ENCODE measurements around the gene C22orf39. TPM values are rescaled to one million over a fixed set of nuclear protein-coding genes. Genes with fewer than 3 reads are reported as not detected.

Gene C22orf39
- total RNA-seq, 2 experiments from 2014 or later = 52.1 to 64.8 TPM

DNA sequence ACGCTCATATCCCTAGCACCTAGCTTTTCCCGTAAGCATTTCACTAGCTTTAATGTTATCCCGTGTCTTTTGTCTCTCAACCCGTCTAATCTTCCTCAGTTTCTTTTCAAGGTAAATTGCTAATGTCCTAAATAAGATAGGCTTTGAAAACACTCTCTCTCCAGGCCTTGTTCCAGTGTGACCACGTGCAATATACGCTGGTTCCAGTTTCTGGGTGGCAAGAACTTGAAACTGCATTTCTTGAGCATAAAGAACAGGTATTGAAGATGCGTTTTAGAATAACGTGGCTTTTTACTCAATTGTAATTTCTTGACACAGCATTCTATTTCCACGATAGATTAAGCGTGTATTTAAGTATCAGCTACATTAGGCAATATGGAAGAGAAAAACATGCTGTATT is 33.3 kb upstream of the C22orf39 start:
- H3K27ac ChIP-seq (ENCODE audit: low read depth, low read length, poor library complexity, severe bottlenecking) = no peak overlapping the region
- H3K9me2 ChIP-seq (ENCODE audit: insufficient read depth, low read length) = no peaks in the 10 kb centered on the region
- peak overlapping the region; percentile 98 for H3K4me2 ChIP-seq (ENCODE audit: low read length)
- H4K20me1 ChIP-seq (ENCODE audit: insufficient read depth, low read length) = peaks cover 19% of the 10 kb centered on the region
- H2AFZ ChIP-seq (ENCODE audit: low read length) = no peak overlapping the region
- H3K79me2 ChIP-seq (ENCODE audit: insufficient read depth, low read depth, low read length) = peaks cover 54% of the 10 kb centered on the region
- POLR2A ChIA-PET = interaction anchor here (1.5 to 1.6 kb wide), 2 partner anchors 53 to 307 kb away, joined by 3 to 5 read pairs; no protein-coding TSS in a partner anchor
- peaks cover 55% of the 10 kb centered on the region for H3K36me3 ChIP-seq (ENCODE audit: insufficient read depth, low read length)
- peak overlapping the region; percentile 94 for H3K4me3 ChIP-seq (ENCODE audit: low read depth, low read length, poor library complexity, severe bottlenecking)
- no TSS peak for BruUV-seq (replicated peaks)
- H3K4me1 ChIP-seq (ENCODE audit: insufficient read depth, low read length, poor library complexity, severe bottlenecking) = peaks cover 14% of the 10 kb centered on the region
- no peaks in the 10 kb centered on the region for H3K9me3 ChIP-seq (ENCODE audit: low read length)
- DNase-seq (ENCODE audit: low spot score) = peak; percentile 12
- intact Hi-C loops (cut with micrococcal nuclease; ENCODE audit: unreplicated experiment) = loop anchor here (5.0 kb wide), 1 partner anchor 33 kb away; the partner anchor contains the start of gene C22orf39
- CTCF ChIA-PET (ENCODE audit: unreplicated experiment) = interaction anchor here (0.5 kb wide), 1 partner anchor 30 kb away, joined by 3 read pairs; no protein-coding TSS in a partner anchor
- TF ChIP-seq EZH2phosphoT487 (IDR thresholded peaks at IDR 0.05; ENCODE audit: borderline replicate concordance, low read depth, low read length) = no peak
- TF ChIP-seq, protein P1, sequence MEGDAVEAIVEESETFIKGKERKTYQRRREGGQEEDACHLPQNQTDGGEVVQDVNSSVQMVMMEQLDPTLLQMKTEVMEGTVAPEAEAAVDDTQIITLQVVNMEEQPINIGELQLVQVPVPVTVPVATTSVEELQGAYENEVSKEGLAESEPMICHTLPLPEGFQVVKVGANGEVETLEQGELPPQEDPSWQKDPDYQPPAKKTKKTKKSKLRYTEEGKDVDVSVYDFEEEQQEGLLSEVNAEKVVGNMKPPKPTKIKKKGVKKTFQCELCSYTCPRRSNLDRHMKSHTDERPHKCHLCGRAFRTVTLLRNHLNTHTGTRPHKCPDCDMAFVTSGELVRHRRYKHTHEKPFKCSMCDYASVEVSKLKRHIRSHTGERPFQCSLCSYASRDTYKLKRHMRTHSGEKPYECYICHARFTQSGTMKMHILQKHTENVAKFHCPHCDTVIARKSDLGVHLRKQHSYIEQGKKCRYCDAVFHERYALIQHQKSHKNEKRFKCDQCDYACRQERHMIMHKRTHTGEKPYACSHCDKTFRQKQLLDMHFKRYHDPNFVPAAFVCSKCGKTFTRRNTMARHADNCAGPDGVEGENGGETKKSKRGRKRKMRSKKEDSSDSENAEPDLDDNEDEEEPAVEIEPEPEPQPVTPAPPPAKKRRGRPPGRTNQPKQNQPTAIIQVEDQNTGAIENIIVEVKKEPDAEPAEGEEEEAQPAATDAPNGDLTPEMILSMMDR (conservative IDR thresholded peaks at IDR 0.05; ENCODE audit: low read length) = no peak

DNA sequence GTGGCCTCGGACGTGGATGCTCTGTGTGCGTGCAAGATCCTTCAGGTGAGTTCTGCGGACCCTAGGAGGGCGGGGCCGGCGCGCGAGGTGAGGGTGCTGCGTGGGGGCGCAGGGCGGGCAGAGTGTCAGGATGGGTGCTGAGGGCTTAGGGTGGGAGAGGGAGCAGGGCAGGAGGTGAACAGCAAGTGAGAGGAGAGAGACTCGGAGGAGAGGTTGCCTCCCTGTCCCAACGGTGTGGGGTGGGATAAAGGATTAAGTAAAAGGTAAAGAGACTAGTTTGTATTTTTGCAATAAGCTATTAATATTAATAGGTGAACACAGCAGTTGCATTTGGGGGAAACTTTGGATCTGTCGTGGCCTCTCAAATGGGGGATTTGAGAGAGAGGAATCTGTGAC is 32.7 kb upstream of the C22orf39 start:
- Histone ChIP-seq H3K27ac (ENCODE audit: low read depth, low read length, poor library complexity, severe bottlenecking) (peak overlapping the region; percentile 75), H3K36me3 (ENCODE audit: insufficient read depth, low read length) (peaks cover 55% of the 10 kb centered on the region), H3K9me2 (ENCODE audit: insufficient read depth, low read length) (no peaks in the 10 kb centered on the region), H3K4me3 (ENCODE audit: low read depth, low read length, poor library complexity, severe bottlenecking) (peak overlapping the region; percentile 94), H3K4me1 (ENCODE audit: insufficient read depth, low read length, poor library complexity, severe bottlenecking) (peaks cover 14% of the 10 kb centered on the region), H3K9me3 (ENCODE audit: low read length) (no peaks in the 10 kb centered on the region), H3K79me2 (ENCODE audit: insufficient read depth, low read depth, low read length) (peaks cover 60% of the 10 kb centered on the region), H4K20me1 (ENCODE audit: insufficient read depth, low read length) (peaks cover 19% of the 10 kb centered on the region), H2AFZ (ENCODE audit: low read length) (peak overlapping the region; percentile 78; the same call in 1 of the 2 replicates), H3K4me2 (ENCODE audit: low read length) (peak overlapping the region; percentile 98)
- peak; percentile 31 for DNase-seq (ENCODE audit: low spot score)
- ChIA-PET CTCF (ENCODE audit: unreplicated experiment) (interaction anchor here (0.5 kb wide), 1 partner anchor 31 kb away, joined by 3 read pairs; no protein-coding TSS in a partner anchor), POLR2A (interaction anchor here (0.6 to 1.6 kb wide), 5 partner anchors 52 to 1505 kb away, joined by 3 to 6 read pairs (median 5); no protein-coding TSS in a partner anchor)
- TF ChIP-seq, protein P1 (conservative IDR thresholded peaks at IDR 0.05; ENCODE audit: low read length) = no peak
- no peak for TF ChIP-seq EZH2phosphoT487 (IDR thresholded peaks at IDR 0.05; ENCODE audit: borderline replicate concordance, low read depth, low read length)
- no TSS peak for BruUV-seq (replicated peaks)
- intact Hi-C loops (cut with micrococcal nuclease; ENCODE audit: unreplicated experiment) = loop anchor here (5.0 kb wide), 1 partner anchor 33 kb away; the partner anchor contains the start of gene C22orf39

Measured in OCI-LY7 (cell line).